TTC549 (cell line): Measurements from ENCODE around the gene TSEN54.

Experiments
- FAIRE-seq: peaks from 2 replicates; lab custom pipeline; 2012; peaks lifted over from hg19 to GRCh38; lab: Jason Lieb, UNC

Gene TSEN54

DNA sequence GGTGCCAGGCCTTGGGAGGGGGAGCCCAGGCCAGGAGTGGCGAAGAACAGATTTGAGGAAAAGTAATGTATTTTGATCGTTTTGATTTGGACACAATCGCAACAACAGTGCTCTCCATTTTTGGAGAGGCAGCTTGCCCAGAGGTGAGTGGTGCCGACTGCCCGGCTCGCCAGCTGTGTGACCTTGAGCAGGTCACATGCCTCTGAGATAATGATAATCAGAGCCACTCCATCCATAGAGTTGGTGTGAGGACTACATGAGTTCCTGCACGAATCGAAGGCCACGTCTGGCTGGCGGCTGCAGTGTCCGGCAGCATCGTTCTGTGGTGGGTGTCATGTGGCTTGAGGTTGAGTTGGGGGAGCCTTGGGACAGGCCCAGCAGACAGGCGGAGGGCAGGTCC is 29.9 kb downstream of the TSEN54 start:
- no peak for FAIRE-seq

DNA sequence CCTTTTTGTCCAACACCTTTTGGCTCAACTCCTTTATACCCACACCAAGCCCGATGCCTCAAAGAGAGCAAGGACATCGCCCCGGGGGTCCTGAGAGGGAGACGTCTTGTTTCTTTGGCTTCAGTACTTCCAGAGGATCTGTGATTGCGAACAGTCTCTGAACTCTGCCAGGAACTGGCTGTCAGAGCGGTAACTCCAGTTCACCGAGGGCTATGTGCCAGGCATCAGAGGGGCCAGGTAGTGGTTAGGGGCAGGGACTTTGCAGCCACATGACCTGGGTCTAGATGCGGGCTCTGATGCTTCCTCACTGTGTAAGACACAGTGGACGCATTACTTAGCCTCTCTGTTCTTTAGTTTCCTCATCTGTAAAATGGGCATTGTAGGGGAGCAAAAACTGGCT is 30.8 kb downstream of the TSEN54 start:
- FAIRE-seq = no peak

DNA sequence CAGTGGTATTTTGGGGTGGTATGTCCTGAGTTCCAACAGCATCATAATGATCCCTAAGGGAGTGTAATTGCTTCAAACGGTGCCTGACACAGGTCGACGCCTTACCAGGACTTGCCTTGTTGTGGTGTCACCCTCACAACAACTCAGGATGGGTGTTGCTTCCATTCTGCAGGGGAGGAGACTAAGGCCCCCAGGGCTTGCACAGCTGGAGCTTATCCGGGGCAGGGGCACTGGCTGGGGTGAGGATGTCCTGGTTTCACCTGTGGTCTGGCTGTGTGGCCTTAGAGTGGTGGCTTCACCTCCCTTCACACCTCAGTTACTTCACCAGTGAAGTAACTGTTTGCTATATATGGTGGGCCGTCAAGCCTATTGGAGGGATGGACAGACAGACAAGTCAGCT is 32.5 kb downstream of the TSEN54 start:
- no peak for FAIRE-seq

DNA sequence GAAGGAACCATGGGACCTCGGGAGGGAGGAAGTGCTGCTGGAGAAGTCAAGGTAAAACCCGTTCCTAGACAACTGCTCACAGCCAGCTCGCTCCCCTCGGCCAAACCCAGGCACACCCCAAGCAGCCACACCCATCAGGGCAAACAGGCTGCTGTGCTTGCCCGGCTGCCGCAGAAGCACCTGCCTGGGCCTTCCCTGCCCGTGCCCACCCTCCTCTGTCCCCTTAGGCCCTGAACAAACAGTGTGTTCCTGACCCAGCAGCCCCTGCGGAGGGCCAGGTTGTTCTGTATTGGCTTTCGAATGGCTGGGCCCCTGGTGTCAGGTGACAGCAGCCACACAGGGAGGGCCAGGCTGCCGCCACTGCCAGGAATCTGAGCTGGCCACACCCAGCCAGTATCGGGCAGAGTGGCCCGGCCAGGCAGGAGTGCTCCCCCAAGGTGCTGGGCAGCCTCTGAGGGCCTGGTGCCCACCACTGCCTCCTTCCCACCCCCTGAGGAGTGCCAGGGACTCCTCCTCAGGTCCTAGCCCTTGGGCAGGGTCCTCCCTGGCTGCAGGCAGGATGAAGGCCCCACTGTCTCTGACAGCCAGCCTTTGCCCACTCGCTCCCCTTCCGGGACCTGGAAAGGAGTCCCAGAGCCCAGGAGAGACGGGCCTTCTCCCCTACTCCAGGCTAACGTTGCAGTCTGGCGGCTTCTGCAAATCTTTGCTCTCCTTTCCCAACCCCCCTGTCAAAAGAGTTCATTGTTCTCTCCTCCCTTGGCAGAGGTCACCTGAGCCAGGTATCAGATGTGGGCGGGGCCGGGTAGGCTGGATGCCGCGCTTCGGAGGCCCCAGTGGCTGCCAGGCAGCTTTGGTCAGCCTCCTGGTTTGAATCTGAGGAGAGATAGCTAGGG is 33.2 kb downstream of the TSEN54 start:
- FAIRE-seq = no peak

DNA sequence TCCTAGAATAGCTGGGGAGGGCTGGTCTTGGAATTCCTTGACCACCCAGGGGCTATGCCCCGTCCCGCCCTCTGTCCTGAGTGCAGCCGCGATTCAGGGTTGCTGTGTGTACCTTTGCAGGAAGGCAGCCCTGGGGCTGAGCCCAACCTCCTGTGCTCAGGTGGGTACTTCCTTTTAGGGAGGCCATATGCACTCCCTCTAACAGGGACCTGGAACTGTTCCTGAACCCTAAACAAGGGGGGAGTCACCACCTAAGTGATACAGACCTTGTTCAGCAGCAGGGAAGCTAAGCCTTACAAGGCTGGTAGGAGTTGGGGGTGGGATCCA is 33.8 kb downstream of the TSEN54 start:
- no peak for FAIRE-seq

DNA sequence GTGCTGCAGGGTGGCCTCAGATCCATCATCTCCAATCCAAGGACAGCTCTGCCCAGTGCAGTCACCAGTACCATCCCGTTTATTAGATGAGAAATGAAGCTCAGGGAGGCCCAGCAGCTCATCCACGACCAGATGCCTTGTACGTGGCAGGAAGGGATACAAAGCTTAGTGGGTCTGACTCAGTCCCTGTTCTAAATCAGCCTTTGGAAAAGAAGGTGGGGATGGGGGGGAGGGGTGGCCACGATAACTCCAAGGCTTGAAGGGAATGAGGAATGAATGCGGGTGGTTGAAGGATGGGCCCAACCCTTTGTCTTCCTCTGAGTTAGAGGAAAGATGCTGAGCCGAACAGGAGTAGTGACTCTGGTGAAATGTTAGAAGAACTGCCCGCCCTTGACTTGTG is 34.9 kb downstream of the TSEN54 start:
- no peak for FAIRE-seq

DNA sequence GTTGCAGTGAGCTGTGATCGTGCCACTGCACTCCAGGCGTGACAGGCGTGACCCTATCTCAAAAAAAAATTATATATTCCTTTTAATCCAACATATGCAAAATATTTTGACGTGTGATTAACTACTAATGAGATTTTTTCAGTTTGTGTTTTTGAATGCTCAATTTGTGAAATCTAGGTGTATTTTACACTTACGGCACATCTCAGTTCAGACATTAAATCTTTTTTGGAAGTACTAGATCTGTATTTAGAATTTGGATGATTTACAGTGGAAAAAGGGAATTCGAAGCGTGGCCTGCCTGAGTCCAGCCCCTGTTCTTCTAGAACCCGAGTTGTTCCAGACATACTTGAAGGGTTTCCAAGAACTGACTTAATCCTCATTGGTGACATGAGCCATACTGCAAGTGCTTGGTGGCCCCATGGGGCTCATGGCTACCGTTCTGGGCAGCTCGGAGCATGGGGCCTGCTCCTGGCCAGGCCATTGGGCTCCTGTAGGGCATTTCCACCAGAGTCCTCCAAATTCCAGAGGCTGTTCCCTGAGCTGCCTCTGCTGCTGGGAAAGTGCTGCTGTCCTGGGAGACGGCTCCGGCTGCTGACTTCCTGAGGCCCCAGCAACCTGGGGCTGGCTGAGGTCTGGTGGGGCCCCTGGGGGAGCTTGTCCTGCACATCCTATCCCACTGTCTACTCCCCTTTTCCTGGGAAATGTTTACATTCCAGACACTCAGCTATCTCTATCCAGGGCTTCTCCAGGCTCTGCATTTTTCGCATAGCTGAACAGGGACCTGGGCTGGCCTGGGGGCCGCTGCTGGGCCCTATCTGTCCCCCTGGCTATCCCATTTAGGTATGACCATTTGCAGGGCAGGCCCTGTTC is 36.3 kb downstream of the TSEN54 start:
- no peak for FAIRE-seq

DNA sequence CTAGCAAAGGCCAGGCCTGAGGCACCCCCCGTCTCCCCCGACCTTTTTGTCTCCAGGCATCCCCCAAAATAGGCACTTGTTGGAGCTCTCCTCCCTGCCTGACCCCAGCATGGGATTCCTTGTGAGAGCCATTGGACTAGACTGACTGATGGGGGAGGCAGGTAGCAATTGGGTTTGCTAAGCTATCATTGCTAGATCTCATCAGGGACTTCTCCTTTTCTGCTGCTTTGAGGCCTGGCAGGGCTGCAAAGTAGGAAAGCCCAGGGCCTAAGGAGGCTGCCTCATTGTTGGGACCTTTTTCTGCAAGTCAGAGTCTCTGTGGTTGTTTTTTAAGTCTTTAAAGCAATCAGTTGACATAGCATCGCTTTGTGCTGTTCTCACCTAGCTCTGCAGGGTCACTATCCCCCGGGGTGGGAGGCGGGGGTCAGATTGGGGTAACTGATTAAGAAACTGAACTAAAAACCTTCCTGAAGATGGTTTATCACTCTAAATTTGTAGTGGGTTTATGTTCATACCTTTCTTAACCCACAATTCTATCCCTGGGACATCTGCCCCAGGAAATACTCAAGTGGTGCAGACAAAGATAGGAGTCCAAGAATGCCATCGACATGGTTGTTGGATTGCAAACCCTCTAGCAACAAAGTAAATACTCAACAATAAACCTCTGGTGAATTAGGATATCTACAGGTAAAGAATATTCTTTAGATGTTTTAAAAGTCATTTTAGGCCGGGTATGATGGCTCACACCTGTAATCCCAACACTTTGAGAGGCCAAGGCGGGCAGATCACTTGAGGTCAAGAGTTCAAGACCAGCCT is 37.2 kb downstream of the TSEN54 start:
- no peak for FAIRE-seq

DNA sequence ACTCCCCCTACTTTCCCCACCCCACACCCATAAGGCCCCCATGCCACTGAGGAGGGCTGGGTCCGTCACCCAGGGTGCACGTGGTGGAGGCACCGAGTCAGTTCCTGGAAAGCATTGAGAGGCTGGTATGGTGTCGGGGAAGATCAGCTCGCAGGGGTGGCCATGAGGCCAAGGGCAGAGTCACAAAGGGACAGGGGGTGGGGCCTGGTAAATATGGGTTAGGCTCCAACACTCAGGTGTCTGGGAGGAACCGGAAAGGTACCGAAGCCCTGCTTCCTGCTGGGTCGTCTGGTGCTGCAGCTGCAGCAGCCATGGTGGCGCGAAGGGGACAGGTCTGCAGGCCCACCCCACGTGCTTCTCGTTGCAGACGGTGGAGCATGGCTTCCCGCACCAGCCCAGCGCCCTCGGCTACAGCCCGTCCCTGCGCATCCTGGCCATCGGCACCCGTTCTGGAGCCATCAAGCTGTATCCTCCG is 39.4 kb downstream of the TSEN54 start:
- FAIRE-seq = no peak

DNA sequence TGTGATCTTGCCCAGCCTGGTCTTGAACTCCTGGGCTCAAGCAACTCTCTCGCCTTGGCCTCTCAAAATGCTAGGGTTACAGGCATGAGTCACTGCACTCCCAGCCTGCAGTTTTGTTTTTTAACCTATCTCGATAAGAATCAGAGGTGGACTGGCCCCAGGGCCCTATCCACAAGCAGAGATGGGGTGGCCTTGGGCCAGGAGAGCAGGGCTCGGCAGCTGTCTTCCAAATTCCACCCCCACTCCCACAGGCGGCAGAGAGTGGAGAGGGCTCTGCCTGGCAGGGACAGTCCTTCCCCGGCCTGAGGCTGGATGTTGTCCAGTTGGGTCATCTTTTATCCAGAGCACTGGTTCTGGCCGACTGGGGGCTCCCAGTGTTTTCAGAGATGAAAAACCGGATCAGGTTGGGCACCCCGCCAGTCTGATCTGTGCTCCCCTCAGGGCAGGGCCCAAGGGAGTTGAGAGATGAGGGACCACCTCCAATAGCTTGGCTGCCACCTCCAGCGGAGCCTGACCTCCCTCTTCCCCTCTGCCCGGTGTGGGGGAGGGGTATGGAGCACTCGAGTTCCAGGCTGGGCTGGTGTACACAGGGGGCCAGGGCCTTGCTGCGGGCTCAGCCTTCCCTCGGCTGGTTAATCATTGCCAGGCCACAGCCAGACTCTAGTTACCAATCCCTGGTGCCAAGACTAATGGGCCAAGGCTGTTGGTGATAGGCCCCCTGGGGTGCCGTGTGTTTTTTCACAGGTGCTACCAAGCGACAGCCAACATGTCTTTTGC is 40.9 kb downstream of the TSEN54 start:
- no peak for FAIRE-seq

DNA sequence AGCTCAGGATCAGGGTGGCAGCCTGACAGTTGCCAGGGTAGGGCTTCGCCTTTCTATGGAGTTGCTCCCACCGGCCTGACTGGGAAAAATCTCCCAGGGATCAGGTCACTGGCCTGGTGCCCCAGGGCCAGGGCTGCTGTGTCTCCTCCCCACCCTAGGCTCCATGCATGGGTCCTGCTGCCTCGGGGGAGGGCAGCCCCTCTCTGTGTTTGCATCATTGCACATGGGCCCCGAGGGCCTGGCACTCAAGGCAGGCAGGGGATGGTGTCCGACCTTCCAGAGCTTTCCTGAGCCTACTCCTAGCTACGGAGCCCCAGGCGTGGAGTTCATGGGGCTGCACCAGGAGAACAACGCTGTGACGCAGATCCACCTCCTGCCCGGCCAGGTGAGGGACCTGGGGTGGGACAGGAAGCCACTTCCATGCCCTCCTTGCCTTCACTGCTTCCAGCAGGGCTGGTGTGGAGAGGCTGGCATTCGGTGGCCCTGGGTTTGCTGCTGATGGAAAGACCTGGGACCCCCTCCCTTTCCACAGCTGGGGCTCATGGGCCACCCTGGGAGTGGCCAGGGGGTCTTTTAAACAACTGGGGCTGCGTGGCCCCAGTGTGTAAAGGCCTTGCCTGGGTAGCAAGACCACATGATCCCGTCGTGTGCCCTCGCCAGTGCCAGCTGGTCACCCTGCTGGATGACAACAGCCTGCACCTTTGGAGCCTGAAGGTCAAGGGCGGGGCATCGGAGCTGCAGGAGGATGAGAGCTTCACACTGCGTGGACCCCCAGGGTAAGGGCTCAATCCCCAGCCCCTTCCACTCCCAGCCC is 41.7 kb downstream of the TSEN54 start:
- FAIRE-seq = no peak

DNA sequence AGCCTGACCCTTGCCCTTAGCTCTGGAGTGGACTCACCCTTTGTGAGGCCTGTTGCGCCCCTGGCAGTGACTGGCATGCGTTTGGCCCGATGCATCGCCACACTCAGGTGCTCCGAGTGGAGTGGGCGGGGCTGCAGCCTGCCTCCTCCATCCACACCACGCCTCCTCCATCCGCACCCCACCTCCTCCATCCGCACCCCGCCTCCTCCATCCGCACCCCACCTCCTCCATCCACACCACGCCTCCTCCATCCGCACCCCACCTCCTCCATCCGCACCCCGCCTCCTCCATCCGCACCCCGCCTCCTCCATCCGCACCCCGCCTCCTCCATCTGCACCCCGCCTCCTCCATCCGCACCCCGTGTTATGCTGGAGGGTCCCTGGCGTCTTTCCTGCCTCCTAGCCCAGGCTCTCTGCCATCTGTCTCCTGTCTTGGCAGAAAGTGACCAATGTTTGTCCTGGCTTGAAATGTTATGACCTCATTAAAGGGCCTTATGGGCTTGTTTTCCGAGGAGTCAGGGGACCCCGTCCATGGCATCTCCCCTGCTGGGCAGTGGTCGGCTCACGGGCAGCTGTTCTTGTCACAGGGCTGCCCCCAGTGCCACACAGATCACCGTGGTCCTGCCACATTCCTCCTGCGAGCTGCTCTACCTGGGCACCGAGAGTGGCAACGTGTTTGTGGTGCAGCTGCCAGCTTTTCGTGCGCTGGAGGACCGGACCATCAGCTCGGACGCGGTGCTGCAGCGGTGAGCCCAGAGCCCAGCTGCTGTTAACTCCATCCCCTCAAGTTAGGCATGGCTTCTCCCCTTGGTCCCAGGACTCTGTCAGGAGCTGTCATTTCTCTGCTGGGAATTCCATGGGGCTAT is 42.6 kb downstream of the TSEN54 start:
- no peak for FAIRE-seq

DNA sequence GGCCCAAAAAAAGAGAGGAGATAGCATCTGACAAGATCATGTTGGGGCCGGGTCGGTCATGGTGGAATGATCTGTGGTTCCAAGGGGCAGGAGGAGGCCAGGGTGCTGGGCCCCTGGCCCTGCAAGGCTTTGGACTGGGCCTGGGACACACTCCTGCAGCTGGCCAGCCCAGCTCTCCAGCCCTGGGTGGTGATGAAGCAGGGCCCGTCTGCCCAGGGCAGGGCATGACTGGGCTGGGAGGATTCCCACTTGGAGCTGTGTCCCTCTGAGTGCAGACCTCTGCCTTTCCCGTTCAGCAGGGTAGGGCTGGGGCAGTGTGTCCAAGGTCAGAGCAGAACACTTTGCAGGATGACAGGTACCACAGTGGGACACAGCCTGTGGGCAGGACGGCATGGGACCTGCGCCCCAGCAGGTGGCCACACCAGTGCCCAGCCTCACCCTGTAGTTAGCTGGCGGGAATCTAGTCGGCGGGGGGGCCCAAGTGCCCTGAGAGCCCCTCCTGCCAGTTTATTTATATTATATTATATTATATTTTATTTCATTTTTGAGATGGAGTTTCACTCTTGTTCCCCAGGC is 43.7 kb downstream of the TSEN54 start:
- FAIRE-seq = no peak

DNA sequence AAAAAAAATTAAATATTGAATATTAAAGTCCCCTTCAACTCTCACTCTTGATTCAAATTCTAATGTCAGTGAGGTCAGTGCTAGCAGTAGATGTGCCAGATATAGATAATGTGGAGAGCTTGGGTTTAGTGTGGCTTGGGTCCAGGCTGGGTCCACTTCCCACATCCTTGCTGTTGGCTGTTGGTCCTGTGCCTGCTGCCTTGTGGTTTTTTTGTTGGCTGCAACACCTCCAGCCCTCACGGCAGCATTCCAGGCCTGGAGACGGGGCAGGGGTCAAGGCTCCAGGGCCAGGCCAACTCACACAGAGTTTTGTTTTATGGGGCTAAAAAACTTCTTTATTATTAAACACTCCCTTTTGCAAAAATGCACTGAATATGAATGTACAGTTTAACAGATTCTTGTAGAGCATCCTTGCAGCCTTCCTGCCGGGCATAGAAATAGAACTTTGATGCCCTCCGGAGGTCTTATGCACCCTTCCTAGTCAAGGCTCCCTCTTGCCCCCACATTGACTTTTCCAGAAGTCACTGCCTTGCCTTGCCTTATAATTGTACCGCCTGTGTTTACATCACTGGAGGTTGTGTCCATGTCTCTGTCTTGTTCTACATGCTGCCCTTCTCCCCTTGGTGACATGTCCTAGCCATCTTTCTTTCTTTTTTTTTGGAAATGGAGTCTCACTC is 45.7 kb downstream of the TSEN54 start:
- no peak for FAIRE-seq

DNA sequence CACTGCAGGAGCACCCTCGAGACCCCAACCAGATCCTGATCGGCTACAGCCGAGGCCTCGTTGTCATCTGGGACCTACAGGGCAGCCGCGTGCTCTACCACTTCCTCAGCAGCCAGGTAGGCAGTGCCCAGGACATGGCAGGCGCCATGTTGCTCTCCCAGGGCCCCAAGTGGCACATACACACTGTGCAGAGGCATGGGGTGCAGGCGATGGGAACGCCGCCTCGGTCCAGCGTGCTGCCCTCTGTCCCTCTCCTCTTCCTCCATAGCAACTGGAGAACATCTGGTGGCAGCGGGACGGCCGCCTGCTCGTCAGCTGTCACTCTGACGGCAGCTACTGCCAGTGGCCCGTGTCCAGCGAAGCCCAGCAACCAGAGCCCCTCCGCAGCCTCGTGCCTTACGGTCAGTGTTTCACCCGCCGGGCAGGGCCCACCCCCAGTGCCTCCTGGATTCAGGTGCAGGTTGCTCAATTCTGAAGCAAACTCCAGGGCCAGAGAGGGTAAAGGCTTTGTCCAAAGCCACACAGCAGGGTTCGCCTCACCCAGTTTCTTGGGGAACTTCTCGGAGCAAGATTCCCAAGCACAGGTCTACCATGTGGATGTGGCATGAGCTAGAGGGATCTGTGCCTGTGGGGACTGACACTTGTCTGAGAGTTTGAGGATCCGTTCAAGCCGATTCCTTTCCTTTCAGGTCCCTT is 46.9 kb downstream of the TSEN54 start:
- FAIRE-seq = no peak

DNA sequence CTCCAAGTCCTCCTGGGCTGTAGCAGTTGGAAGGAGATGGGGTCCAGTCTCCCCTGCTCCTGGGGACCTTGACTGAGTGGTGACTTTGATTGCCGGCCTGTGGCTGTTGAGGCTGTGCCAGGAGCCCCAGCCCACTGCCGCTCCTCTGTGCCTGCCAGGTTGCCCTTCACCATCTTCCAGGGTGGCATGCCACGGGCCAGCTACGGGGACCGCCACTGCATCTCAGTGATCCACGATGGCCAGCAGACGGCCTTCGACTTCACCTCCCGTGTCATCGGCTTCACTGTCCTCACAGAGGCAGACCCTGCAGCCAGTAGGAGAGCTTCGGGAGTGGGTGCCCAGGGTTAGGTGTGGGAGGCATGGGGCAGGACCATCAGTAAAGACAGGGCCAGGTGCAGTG is 47.9 kb downstream of the TSEN54 start:
- FAIRE-seq = no peak

DNA sequence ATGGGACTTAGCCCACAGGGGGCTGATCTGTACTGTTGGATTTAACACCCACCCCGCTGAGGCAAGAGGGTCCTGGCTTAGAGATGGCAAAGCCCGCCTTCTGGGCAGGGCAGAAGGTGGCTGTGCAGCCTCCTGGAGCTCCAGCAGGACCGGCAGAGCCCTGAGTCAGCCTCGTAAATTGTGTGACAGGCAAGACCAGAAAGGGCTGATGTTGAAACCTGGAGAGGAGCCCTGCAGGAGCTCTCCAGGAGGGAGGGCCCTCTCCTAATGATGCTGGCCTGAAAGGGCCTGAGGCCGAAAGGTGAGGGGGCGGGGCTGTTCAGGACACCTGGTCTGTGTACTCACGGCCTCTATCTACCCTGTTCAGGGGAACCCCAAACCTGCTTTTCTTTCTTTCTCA is 48.7 kb downstream of the TSEN54 start:
- no peak for FAIRE-seq

DNA sequence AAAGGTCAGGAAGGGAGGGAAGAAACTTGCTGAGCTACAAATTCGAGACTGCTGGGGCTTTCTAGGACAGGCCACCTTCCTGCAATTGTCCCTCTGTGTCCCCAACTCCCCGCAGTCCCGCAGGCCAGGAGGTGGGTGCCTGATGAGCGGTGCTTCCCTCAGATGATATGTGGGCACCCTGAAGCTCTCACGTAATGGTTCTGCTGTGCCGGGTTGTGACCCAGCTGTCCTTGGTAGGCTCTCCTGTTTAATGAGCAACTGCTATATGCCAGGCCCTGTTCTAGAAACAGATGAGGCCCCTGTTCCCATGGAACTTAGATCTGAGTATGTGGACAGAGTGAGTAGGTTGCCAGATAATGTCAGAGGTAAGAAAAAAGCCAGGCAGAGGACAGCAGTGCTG is 49.3 kb downstream of the TSEN54 start:
- no peak for FAIRE-seq
